ENCODE results near the gene TNNI3.

Gene TNNI3

DNA sequence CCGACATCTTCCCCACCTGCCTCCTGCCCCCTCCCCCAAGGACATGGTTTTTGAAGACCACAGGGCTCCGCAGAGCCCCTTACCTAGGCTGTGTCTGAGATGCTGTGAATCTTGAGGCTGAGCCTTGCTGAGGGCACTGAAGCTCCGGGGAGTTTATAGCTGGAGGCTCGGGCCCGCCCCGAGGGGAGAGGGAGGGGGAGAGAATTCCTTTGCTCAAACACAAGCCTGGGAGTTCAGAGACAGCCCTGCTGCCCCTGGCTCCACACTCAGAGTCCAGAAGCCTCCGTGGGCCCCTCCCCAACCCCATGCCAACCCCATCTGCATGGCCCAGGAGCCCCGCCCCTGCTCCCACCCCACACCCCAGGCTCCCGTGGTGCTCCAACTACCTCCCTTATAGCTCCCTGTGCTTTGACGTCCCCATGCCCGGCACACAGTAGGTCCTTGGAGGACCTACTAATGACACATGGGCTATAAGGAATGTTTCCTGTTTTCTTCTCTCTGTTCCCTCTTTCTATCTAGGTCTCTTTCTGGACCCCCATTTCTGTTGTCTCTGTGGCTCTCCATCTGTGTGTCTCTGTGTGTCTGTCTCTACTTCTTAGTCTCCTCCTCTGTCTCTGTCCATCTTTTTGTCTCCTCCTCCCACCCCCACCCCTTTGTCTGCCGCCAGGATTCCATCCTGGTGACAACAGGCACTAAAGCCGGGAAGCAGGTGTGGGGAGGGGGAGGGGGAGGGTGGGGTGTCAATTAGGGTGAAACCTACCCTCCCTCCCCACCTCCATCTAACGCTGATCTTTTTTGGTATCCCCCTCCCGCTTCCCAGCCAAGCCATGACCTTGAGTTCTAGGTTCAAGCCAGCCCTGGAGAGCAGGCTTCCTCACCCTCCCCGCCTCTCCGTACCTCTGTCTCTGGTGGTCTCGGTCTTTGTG is 8.2 kb downstream of the TNNI3 start, which contains the start of gene TNNT1:
Gene TNNT1 (minus strand): TSS at position 129 of the 926 bp plus-strand sequence. CDS start 2,049 bp downstream, outside the sequence.
- no peak for DNase-seq
- intact Hi-C loops (cut with DNase I): no loop called here

DNA sequence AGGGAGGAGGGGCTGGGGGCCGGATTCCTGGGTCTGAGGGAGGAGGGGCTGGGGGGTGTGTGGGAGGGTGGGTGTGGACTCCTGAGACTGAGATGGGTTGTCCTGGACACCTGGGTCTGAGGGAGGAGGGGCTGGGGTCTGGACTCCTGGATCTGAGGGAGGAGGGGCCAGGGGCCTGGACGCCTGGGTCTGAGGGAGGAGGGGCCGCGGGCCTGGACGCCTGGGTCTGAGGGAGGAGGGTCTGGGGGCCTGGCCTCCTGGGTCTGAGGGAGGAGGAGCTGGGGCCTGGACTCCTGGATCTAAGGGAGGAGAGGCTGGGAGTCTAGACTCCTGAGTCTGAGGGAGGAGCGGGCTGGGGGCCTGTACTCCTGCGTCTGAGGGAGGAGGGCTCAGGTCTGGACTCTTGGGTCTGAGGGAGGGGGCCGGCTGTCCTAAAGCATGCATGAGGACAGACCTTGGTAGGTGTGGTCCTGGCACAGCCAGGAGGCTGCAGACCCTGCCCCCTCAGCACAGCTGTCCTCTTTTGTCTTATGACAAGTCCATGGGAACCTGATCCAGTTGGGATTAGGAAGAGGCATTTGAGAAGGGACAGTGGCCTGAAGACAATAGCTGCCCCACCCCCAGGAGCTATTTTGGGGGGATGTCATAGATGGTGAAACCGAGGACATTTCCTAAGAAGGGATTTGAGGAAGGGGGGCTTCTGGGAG is 9.8 kb downstream of the TNNI3 start:
- DNase-seq: no peak
- intact Hi-C loops (cut with DNase I): no loop called here

- DNase-seq: no peak
- intact Hi-C loops (cut with DNase I): no loop called here
Observed at GRCh38 chr19:55146705-55147273, 10.7 kb downstream of the TNNI3 start.

GRCh38 chr19:55146078-55146704 is 11.3 kb downstream of the TNNI3 start:
- intact Hi-C loops (cut with DNase I): no loop called here
- no peak for DNase-seq

GRCh38 chr19:55145232-55145631 is 12.3 kb downstream of the TNNI3 start:
- intact Hi-C loops (cut with DNase I): no loop called here

DNA sequence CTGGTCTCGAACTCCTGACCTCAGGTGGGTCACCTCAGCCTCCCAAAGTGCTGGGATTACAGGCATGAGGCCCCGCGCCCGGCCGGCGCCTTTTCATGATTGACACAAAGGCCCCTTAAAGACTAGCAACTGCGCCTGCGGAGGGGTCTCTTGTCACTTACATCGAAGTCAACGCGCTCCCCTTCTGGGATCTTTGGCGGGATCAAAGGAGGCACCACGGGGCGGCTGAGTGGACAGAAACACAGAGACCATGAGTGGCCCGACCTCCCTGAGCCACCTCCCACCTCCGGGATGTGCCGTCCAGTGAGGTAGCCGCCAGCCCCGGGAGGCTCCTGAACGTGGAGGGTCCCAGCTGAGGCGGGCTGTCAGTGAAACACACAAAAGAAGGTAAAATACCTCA is 15.8 kb downstream of the TNNI3 start:
- intact Hi-C loops (cut with DNase I): loop anchor here (1.0 kb wide), 2 partner anchors 277 to 363 kb away; no protein-coding TSS in a partner anchor
- no peak for DNase-seq

More at GRCh38 chr19:55145232-55145631, 12.3 kb downstream of the TNNI3 start:
- no peak for DNase-seq

DNA sequence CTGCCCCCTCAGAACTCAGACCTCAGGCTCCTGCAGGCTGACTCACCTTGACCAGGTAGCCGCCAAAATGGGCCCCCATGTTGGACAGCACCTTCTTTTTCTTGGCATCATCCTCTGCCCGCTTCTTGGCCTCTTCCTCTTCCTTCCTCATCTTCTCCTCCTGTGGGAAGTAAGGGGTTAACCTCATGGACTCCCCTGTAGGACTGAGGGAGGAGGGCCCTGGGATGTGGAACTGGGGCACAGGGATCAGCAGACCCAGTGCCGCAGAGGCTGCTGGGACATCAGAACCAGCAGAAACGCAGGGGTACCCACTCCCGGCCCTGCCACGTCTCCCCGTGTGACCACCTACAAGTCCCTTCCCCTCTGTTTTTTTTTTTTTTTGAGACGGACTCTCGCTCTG is 19.6 kb downstream of the TNNI3 start:
- intact Hi-C loops (cut with DNase I): no loop called here
- no peak for DNase-seq

DNA sequence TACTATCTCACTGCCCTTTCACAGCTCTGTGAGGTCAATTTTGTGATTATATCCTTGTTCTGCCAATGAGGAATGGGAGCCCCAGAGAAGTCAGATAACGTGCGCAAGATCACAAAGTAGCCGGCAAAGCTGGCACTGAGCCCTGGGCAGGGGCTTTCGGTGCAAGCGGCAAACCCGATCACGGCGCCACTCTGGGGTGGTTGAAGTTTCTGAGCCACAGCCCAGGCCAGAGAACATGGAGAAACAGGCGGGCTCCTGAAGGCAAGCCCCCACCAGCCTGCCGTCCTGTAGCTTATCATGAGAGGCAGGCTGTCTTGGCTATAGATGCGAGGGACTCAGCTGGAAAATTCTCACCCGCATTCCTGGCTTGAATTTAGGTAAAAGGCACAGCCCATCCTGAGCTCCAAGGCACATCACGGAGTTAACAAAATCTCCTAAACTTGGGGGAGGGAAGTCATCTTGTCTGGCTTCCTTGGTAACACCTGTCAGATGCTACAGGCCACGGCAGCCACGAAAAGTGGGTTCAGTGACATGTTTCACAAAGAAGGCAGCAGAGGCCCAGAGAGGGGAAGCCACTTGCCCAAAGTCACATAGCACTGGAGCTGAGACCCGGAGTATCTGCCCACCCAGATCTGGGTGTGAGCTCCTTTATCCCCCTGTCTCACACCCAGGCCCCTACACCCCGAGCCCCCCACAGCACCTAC is 21.0 kb downstream of the TNNI3 start:
- DNase-seq: no peak
- intact Hi-C loops (cut with DNase I): no loop called here

DNA sequence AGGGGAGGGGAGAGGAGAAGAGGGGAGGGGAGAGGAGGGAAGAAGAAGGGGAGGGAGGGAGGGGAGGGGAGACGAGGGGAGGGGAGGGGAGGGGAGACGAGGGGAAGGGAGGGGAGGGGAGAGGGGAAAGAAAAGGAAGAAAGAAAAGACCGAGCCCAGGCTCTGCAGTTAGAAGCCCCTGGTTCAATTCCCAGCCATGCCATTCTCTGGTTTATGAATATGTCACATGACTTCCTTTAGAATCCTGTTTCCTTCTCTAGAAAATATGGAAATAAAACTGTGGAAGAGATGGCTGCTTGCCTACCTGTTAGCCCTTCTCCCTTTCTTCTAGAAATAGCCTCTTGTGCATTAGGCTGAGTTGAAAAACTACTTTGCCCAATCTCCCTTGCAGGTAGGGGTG is 22.8 kb downstream of the TNNI3 start:
- DNase-seq: no peak
- intact Hi-C loops (cut with DNase I): no loop called here

DNA sequence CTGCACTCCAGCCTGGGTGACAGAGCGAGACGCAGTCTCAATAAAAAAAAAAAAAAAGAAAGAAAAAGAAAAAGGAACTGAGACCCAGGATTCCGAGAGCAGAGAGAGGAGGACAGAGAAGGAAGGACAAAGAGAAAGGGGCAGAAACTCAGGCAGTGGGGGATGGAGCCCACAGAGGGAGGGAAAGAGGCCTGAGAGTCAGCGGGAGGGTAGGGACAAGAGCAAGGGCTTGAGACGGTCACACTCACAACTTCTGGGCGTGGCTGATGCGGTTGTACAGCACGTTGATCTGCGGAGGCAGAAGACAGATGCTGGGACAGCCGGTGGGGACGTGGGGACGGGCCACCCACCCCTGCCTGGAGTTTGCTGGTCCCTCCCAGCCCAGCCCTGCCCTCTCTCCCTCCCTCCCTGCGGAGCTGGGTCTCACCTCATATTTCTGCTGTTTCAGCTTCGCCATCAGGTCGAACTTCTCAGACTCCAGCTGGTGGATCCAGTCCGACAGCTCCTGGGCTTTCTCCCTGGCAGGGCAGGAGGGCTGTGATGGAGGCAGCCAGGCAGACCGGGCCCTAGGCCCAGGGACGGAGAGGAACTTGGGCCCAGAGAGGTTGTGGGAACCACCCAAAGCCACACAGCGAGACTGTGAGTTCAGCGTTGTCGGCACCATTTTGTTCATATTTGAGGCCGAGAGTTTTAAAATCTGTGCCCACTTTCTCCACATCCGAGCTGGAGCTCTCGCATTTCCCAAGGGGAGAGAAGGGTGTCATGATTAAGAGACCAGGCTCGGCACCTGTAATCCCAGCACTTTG is 23.7 kb downstream of the TNNI3 start:
- no peak for DNase-seq
- intact Hi-C loops (cut with DNase I): no loop called here

DNA sequence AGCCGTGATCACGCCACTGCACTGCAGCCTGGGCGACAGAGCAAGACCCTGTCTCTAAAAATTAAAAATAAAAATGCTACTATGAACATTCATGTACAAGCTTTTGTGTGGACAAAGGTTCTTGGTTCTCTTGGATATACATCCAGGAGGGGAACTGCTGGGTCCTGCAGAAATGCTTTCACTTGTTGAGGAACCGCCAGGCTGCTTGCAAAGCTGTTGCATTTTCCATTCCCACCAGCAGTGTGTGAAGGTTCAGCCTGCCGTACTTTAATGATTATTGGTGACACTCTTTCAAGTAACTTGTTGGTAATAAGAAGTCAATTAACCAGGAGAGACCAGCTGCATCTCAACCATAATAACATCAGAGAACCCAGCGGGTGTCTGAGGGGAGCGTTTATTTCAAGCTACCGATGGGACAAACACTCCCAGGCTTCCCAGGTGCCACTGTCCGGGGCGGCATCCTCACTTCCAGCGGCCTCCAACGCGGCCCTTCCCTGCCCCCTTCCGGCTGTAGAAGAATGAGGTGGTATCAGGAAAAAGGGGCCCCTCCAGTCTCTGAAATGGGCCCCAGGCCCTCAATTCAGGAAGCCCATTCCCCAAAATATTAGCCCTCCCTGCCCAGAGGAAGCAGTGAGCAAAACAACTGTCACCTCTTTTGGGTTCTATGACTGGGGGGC is 24.9 kb downstream of the TNNI3 start:
- intact Hi-C loops (cut with DNase I): no loop called here
- no peak for DNase-seq

DNA sequence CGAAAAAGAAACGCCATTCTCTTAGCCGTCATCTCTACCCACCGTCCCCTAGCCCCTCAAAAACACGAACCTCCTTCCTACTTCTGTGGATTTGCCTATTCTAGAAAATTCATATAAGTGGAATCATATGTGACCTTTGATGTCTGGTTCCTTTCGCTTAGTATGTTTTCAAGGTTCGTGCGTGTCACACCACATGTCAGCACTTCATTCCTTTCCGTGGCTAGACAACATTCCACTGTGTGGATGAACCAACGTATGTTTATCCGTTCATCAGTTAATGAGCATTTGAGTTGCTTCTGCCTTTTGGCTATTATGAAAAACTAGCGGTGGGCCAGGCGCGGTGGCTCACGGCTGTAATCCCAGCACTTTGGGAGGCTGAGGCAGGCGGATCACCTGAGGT is 26.1 kb downstream of the TNNI3 start:
- intact Hi-C loops (cut with DNase I): no loop called here
- DNase-seq: no peak

GRCh38 chr19:55119053-55119452 is 38.5 kb downstream of the TNNI3 start:
- intact Hi-C loops (cut with DNase I): no loop called here
- no peak for DNase-seq

GRCh38 chr19:55118401-55118991 is 39.0 kb downstream of the TNNI3 start:
- peak in 9 of 10 donors; percentile 64 to 96 (median 73) for DNase-seq
- intact Hi-C loops (cut with DNase I): no loop called here

DNA sequence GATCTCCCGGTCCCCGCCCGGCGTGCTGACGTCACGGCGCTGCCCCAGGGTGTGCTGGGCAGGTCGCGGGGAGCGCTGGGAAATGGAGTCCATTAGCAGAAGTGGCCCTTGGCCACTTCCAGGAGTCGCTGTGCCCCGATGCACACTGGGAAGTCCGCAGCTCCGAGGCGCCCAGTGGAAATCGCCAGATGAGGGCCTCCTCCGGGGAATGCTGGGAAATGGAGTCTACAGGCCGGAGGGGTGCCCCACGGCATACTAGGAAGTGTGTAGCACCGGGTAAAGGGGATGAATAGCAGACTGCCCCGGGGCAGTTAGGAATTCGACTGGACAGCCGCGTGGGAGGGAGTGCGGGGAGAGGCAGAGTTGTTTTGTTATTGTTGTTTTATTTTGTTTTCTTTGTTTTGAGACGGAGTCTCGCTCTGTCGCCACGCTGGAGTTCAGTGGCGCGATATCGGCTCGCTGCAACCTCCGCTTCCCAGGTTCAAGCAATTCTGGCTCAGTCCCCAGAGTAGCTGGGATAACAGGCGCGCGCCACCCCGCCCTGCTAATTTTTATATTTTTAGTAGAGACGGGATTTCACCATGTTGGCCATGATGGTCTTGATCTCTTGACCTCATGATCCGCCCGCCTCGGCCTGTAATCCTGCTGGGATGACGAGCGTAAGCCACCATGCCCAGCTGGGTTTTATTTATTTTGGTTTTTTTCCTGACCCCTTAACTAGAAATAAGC is 39.7 kb downstream of the TNNI3 start:
- intact Hi-C loops (cut with DNase I): no loop called here
- DNase-seq: peak; percentile 98 to 100 (median 99)

DNA sequence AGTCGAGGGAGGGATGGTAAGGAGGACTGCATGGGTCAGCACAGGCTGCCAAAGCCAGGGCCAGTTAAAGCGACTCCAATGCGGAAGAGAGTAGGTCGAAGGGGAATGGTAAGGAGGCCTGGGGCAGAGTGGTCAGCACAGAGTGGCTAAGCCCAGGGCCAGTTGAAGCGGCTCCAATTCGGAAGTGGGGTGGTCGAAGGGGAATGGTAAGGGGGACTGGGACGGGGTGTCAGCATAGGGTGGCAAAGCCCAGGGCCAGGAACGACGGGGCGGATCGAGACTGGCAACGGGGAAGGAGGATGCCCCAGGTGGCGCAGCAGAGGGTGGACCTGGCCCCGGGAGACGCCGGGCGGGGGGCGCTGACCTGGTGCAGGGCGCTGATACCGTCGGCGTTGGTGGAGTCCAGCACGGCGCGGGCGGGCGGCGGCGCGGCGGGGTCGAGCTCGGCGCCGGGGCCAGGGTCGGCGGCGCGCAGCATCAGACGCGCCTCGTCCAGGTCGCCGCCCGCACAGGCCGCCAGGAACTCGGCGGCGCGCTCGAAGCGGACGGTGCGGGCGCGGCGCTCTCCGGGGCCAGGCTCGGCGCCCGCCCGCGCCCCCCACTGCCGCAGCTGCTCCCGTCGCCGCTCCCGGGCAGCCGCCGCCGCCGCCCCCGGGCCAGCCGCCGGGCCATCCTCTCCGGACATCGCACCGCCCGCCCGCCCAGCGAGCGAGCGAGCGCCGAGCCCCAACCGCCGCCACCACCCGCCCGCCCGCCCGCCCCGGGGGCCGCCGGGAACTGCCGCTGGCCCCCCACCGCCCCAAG is 40.5 kb downstream of the TNNI3 start, which contains the start of gene PPP1R12C:
Gene PPP1R12C (minus strand): TSS at position 779 of the 804 bp plus-strand sequence. CDS start 94 bp downstream, at position 685.
- intact Hi-C loops (cut with DNase I): loop anchor here (1.0 kb wide), 1 partner anchor 29 kb away; no protein-coding TSS in a partner anchor
- DNase-seq: peak in 1 of 10 donors; percentile 86
